HG03342 (cell line): Measurements from ENCODE around the gene ANKRD39.

Experiments
- ATAC-seq: cut with Tn5 transposase; IDR thresholded peaks from one replicate; pipeline ENCODE4 v1.9.1; 2021; ENCODE audit warnings: mild to moderate bottlenecking, moderate library complexity; ENCODE audit not compliant: unreplicated experiment

Gene ANKRD39

GRCh38 chr2:96859099-96859649 lies 1.4 kb upstream of the ANKRD39 start:
- ATAC-seq = no peak

- peak; percentile 14 for ATAC-seq
These were observed 795 bp downstream of the ANKRD39 start for GRCh38 chr2:96856776-96857666.

- ATAC-seq = no peak
These were observed 4.5 kb downstream of the ANKRD39 start for GRCh38 chr2:96853321-96853720.

- ATAC-seq = no peak
These were observed 5.1 kb downstream of the ANKRD39 start for GRCh38 chr2:96852667-96853066.

DNA sequence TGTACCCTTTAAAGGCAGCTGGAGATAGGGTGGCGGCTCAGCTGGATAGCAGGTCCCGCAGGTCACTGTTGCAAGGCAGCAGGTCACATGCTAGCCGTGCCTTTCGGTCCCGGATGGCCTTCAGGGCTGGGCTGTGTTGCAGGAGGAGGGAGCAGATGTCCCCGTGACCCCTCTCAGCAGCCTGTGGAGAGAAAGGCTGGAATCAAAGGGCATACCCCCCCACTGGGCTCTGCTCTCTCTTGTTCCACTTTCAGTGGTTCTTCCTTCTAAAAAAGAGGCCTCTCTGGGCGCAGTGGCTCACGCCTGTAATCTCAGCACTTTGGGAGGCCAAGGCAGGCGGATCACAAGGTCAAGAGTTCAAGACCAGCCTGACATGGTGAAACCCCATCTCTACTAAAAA lies 9.6 kb downstream of the ANKRD39 start:
- ATAC-seq = no peak

- no peak for ATAC-seq
These were observed 10.2 kb downstream of the ANKRD39 start for GRCh38 chr2:96847586-96847985.

GRCh38 chr2:96846825-96847224 lies 11.0 kb downstream of the ANKRD39 start:
- no peak for ATAC-seq

DNA sequence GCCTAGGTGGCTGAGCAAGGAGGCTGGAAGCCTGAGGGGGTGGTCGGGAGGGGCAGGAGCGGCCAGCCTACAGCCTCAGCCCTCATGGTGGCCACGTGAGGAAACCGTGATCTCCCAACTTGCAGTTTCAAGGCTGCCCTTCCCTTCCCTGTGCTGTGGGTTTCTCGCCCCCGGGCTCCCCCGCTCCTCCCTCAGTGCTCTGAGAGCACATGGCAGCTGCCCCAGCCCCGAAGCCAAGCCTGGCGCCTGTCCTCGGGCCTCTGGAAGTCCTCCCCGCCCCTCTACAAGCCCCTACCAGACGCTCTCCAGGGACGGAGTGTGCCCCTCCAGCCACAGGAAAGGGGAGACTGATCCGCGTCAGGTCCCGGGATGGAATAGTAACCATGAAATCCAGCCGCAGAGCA lies 13.4 kb downstream of the ANKRD39 start:
- ATAC-seq = no peak

DNA sequence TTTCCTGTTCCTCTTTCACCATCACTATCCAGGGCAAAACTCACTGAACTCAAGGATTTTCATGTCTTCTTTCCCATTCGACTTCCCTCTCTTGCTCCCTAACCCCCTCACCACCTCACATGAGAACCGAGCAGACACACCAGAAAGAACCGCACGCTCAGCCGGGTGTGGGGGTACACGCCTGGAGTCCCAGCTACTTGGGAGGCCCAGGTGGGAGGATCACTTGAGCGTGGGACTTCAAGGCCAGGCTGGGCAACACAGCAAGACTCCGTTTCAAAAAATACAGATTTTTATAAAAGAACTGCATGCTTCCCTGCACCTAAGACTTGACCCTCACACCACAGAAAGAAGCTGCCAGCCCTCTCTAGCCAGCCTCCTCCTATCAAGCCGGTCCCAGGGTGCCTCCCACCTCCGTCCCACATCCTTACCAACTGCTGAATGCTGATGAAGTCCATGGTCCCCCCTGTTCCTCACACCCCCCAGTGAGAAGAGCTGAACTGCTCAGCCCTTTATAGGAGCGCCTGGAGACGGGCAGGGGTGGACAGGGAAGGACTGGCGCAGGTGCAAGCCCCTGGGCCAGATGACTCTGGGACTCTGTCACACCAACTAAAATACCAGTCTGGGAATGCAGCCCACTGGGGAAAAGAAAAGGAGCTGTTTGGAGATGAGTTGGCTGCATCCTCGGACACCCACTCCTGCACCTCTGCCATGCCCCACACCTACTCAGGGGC lies 14.1 kb downstream of the ANKRD39 start, which contains the start of gene ANKRD23:
TSS of gene ANKRD23 (minus strand) at position 484 of the 731 bp plus-strand sequence. CDS start at position 455, 29 bp downstream.
- no peak for ATAC-seq

GRCh38 chr2:96842600-96842999 lies 15.2 kb downstream of the ANKRD39 start:
- ATAC-seq = no peak

GRCh38 chr2:96841701-96842495 lies 15.9 kb downstream of the ANKRD39 start:
- ATAC-seq = no peak

GRCh38 chr2:96839875-96840850 lies 17.7 kb downstream of the ANKRD39 start:
- no peak for ATAC-seq

GRCh38 chr2:96839293-96839874 lies 18.4 kb downstream of the ANKRD39 start:
- peak; percentile 60 for ATAC-seq

DNA sequence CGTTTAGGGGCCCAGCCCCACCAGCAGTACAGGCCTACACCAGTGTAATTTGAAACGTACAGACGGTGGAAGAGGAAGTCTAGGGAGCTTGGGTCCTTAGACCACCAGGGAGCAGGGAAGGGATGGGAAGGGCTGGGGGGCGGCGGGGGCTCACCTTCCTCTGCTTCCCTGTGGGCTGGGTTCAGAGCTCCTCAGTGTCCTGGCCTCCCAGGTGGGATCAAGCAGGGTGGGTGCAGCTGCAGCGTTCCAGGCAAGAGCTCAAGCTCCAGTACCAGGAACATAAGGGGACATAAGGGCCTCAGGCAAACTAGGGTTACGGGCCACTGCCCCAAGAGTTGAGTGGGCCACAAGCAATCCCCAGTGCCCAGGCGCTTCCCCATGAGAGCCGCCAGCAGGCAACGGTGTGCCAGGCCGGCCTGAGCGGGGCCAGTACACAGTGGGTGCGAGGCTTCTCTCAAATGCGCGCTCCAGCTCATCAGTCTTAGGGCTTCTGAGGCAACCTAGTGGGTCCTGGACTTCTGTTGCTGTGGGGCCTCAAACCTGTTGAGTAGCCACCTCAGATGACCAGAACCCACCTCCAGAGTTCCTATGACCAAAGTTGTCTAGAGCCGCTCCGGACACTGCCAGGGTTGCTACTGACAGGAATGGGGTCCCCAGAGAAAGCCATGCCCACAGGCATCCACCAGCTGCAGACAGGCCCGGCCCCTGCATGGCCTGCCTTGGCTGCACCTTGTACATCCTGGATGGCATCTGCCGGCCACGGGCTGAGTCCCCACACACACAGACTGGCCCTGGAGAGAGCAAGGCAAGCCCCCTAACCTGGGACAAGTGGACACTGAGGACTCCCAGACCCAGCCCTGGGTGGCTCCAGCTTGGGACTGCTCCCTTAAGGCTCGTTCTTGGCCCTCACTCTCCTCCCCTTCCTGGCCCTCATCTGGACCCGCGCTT lies 19.2 kb downstream of the ANKRD39 start:
- peak; percentile 11 for ATAC-seq

DNA sequence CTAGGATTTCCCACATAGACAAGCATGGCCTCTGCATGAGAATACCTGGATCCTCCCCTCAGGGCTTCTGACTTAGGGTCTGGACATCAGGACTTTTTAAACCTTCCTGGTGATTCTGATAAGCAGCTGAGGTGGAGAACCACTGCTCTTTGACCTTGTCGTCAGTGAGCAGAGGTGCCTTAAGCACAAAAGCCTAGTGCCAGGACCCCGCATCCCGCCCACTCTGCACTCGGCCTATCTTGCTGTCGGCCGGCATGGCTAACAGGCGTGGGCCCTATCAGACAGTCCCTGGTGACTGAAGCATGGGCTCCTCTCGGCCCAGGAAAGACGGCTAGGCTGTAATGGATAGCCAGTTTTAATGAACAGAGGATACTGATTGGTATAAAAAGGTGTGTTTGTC lies 20.2 kb downstream of the ANKRD39 start:
- ATAC-seq = no peak

- ATAC-seq = no peak
These were observed 22.0 kb downstream of the ANKRD39 start for GRCh38 chr2:96835830-96836229.

DNA sequence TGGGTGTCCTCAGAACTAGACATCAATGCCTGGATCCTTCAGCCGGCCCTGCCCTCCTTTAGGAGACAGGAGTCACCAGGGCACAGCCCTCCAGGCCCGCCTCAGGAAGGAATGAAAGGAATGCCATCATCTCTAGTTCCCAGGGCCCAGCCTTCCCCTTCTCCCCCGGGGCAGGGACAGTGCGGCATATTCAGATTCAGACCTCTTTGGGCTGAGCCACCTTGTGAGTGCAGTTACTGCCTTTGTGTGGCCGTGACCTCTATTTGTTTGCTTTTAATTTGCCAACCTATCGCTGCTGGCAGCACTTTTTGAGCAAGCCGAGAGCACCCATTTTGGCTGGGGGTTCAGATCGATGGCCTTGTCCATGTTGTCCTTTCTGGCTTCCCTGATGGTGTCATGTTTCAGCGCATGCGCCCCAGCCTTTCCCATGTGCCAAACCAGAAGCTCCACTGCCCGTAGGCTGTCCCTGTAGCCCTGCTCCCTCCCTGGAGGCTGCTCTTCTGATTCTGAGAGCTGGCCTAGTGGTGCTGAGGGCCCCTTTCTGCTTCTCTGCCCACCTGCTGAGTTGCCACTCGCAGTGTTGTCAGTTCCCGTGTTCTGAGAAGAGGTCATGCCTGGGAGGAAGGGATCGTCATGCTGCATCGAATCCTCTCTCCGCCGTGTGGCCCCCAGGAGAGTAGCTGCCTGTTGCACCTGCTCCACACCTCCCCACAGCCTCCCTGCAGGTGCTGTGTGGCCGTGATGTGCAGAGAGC lies 24.9 kb downstream of the ANKRD39 start:
- ATAC-seq = no peak

DNA sequence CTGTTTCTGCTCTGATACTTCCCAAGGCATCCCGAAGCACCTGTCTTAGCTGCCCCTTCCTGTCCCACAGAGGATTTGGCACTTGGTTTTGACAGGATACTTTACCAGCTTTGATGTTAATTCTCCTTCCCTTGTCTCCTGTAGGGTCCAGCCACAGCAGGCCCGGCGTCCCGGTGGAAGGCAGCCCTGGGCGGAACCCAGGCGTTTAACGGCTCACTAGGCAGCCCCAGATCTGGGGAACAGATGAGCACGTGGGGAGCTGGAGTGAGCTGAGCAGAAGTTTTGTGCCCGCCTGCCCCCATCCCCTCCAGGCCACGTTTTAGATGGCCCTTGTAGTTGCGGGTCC lies 25.4 kb downstream of the ANKRD39 start:
- ATAC-seq = no peak
